ENCODE measurements around the gene LONP1.
"Not testable (repeated sequence)": the region's sequence is repeated elsewhere in the genome, so short reads cannot be mapped to it uniquely, and the experiment has no call there.

LONP1 gene, protein sequence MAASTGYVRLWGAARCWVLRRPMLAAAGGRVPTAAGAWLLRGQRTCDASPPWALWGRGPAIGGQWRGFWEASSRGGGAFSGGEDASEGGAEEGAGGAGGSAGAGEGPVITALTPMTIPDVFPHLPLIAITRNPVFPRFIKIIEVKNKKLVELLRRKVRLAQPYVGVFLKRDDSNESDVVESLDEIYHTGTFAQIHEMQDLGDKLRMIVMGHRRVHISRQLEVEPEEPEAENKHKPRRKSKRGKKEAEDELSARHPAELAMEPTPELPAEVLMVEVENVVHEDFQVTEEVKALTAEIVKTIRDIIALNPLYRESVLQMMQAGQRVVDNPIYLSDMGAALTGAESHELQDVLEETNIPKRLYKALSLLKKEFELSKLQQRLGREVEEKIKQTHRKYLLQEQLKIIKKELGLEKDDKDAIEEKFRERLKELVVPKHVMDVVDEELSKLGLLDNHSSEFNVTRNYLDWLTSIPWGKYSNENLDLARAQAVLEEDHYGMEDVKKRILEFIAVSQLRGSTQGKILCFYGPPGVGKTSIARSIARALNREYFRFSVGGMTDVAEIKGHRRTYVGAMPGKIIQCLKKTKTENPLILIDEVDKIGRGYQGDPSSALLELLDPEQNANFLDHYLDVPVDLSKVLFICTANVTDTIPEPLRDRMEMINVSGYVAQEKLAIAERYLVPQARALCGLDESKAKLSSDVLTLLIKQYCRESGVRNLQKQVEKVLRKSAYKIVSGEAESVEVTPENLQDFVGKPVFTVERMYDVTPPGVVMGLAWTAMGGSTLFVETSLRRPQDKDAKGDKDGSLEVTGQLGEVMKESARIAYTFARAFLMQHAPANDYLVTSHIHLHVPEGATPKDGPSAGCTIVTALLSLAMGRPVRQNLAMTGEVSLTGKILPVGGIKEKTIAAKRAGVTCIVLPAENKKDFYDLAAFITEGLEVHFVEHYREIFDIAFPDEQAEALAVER

DNA sequence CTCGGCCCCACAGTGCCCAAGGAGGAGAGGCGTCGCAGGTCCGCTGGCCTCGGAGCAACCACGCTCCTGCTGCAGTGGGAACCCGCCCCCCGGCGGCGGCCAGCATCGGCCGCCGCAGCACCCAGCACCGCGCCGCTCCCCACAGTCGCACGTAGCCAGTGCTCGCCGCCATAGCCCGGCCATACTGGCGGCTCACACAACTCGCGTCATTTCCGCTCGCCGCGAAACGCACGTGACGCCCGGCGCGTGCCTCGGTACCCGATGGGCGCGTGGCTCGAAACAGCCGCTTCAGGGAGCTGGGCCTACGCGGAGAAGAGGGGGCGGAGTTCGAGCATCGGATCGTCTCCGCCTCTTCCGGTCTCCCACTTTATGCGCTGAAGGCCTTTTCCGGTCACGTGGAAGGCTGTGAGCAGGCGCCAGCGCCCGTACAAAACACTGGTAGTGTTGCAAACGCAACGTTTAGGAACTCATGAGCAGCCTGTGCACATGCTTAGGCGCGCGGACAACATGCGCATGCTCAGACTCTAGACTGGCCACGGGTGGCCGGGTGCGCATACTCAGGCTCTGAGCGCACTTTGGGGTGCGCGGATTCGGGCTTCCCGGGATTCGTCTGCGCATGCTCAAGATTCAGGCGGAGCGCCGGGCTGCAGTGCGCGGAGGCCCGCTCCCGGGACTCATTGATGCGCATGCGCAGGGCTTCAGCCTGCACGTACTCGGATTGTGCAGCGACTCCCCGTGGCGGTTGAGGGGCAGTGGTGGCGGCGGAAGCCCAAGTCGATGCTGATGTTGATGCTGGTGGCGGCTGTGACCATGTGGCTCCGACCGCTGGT lies at the start of gene LONP1, which contains the start of gene CATSPERD:
Gene LONP1, minus strand, starts transcription at position 186 of the 830 bp plus-strand sequence. Its CDS starts 14 bp downstream, at position 172.
Gene CATSPERD, plus strand, starts transcription at position 677 of the 830 bp plus-strand sequence. Its CDS starts 101 bp downstream, at position 778.
- DNase-seq (ENCODE audit: low read depth in 1 of 2, low spot score in 1 of 2): peak; percentile 96 to 98
- in situ Hi-C loops (cut with HindIII; ENCODE audit: low pct_unique_long_range_greater_than_20kb, low sequenced_read_pairs): no loop called here
- TF ChIP-seq JUND (IDR thresholded peaks at IDR 0.05; ENCODE audit: low read depth): no peak

DNA sequence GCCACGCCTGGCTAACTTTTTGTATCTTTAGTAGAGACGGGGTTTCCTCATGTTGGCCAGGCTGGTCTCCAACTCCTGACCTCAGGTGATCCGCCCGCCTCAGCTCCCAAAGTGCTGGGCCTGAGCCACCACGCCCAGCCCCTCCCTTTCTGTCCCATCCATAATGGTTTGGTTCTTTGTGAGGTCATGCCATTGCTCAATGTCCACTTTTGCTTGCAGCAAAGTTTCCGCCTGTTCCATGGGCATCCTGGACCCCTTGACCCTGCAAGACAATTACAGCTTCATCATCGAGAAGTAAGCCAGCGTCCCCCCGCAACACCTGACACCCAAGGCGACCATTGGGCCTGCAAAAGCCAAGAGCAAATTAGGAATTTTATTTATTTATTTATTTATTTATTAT lies 48.0 kb upstream of the LONP1 start:
- in situ Hi-C loops (cut with HindIII; ENCODE audit: low pct_unique_long_range_greater_than_20kb, low sequenced_read_pairs): no loop called here
- TF ChIP-seq JUND (IDR thresholded peaks at IDR 0.05; ENCODE audit: low read depth): no peak

DNA sequence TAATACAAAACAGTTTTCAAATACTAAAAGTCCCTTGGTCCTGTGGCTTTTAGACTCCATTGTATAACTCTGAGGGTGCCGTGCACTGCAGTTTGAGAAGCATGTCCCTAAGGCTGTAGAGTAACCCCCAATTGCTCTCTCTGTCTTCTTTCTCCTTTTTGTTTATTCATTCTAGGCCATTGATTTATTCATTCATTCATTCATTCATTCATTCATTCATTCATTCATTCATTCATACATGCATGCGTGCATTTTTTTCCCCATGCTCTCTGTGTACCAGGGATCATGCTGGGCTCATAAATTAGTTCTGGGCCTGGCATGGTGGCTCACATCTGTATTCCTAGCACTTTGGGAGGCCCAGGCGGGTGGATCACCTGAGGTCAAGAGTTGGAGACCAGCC lies 45.3 kb upstream of the LONP1 start:
- DNase-seq (ENCODE audit: low read depth in 1 of 2, low spot score in 1 of 2): no peak
- in situ Hi-C loops (cut with HindIII; ENCODE audit: low pct_unique_long_range_greater_than_20kb, low sequenced_read_pairs): no loop called here
- no peak for TF ChIP-seq JUND (IDR thresholded peaks at IDR 0.05; ENCODE audit: low read depth)

More for the DNA sequence above, 48.0 kb upstream of the LONP1 start:
- no peak for DNase-seq (ENCODE audit: low read depth in 1 of 2, low spot score in 1 of 2)

DNA sequence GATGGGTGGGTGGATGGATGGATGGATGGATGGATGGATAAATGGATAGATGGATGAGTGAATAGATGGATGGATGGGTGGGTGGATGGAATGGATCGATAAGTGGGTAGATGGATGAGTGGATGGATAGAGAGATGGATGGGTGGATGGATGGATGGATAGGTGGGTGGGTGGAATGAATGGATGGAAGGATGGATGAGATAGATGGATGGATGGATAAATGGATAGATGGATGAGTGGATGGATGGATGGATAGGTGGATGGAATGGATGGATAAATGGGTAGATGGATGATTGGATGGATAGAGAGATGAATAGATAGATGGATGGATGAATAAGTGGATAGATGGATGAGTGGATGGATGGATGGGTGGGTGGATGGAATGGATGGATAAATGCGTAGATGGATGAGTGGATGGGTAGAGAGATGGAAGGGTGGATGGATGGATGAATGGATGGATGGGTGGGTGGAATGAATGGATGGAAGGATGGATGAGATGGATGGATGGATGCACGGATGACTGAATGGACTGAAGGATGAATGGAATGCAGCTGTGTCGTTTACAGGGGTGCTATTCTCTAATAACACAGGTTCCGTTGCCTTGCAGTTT lies 42.8 kb upstream of the LONP1 start:
- no peak for TF ChIP-seq JUND (IDR thresholded peaks at IDR 0.05; ENCODE audit: low read depth)
- in situ Hi-C loops (cut with HindIII; ENCODE audit: low pct_unique_long_range_greater_than_20kb, low sequenced_read_pairs): no loop called here
- DNase-seq (ENCODE audit: low read depth in 1 of 2, low spot score in 1 of 2): no peak

DNA sequence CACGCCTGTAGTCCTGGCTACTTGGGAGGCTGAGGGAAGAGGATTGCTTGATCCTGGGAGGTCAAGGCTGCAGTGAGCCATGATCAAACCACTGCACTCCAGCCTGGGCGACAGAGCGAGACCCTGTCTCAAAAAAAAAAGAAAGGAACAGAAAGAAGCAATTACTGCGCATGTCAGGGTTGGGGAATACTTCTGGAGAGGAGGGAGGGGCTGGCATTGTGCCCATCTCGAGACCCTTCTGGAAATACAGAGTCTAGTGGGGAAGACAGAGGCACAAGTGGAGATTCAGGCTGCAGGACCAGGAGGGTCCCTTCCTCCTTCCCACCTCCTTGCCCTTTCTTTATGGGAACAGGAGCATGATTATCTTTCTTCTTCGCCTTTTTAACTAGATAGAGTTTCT lies 33.8 kb upstream of the LONP1 start:
- TF ChIP-seq JUND (IDR thresholded peaks at IDR 0.05; ENCODE audit: low read depth): no peak
- in situ Hi-C loops (cut with HindIII; ENCODE audit: low pct_unique_long_range_greater_than_20kb, low sequenced_read_pairs): no loop called here
- no peak for DNase-seq (ENCODE audit: low read depth in 1 of 2, low spot score in 1 of 2)

DNA sequence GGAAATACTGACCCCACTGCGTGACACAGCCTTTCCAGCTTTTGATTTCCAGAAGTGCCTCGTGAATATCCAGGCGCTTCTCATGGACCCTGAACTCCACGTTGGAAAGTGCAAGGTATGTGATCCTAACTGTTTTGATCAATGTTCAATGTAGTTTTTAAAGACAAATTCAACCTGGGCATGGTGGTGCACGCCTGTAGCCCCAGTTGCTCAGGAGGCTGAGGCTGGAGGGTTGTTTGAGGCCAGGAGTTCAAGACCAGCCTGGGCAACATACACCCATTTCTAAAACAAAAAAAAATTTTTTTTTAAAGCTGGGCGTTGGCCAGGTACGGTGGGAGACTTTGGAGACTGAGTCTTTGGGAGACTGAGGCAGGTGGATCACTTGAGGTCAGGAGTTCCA lies 31.8 kb upstream of the LONP1 start:
- TF ChIP-seq JUND (IDR thresholded peaks at IDR 0.05; ENCODE audit: low read depth): no peak
- DNase-seq (ENCODE audit: low read depth in 1 of 2, low spot score in 1 of 2): no peak
- in situ Hi-C loops (cut with HindIII; ENCODE audit: low pct_unique_long_range_greater_than_20kb, low sequenced_read_pairs): no loop called here

DNA sequence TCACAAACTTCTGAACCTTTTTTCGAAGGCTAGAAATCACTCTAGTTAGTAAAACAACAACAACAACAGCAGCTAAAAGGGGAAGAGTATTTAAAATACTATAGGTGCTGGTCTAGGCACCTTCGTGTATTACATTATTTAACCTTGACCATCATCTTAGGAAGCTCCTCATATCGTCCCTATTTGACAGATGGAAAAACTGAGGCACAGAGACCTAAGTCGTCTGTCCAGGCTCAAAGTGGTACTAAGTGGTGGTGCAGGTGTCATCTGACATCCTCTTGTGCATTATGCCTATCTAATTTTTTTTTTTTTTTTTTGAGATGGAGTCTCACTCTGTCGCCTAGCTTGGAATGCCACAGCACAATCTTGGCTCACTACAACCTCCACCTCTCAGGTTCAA lies 29.6 kb upstream of the LONP1 start:
- in situ Hi-C loops (cut with HindIII; ENCODE audit: low pct_unique_long_range_greater_than_20kb, low sequenced_read_pairs): no loop called here
- TF ChIP-seq JUND (IDR thresholded peaks at IDR 0.05; ENCODE audit: low read depth): no peak
- no peak for DNase-seq (ENCODE audit: low read depth in 1 of 2, low spot score in 1 of 2)

DNA sequence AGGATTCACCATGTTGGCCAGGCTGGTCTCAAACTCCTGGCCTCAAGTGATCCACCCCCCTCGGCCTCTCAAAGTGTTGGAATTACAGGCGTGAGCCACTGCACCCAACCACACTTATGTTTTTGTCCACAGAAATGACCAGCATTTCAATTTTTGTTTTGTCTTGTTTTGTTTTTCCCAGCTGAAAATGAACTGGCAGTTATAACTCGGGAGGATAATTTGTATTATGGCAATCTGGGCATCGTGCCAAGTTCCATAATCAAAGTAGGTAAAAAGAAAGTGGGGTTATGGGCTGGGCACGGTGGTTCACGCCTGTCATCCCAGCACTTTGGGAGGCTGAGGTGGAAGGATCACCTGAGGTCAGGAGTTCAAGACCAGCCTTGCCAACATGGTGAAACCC lies 29.0 kb upstream of the LONP1 start:
- DNase-seq (ENCODE audit: low read depth in 1 of 2, low spot score in 1 of 2); in situ Hi-C loops (cut with HindIII; ENCODE audit: low pct_unique_long_range_greater_than_20kb, low sequenced_read_pairs): not testable (repeated sequence)

DNA sequence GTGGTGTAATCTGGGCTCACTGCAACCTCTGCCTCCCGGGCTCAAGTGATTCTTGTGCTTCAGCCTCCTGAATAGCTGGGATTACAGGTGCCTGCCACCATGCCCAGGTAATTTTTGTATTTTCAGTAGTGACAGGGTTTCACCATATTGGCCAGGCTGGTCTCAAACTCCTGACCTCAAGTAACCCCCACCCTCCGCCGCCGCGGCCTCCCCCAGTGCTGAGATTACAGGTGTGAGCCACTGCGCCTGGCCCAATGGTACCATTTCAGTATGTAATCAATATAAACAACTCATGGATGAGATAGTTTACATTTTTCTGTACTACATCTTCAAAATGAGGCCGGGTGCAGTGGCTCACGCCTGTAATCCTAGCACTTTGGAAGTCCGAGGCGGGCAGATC lies 25.1 kb upstream of the LONP1 start:
- DNase-seq (ENCODE audit: low read depth in 1 of 2, low spot score in 1 of 2); in situ Hi-C loops (cut with HindIII; ENCODE audit: low pct_unique_long_range_greater_than_20kb, low sequenced_read_pairs): not testable (repeated sequence)

DNA sequence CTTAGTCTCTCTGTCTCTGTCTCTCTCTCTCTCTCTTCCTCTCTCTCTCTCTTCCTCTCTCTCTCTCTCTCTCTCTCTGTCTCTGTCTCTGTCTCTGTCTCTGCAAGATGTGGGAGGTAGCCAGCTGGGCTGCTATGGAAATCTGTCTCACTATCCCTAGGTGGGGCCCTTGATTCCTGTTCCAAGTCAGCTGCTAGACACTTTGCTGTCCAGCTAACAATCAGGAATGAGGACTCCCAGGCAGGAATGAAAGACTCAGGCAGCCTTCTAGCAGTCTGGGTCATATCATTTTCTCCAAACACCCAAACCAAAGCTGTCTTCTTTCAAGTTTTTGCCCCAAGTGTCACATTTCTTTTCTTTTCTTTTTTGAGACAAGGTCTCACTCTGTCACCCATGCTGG lies 23.7 kb upstream of the LONP1 start:
- in situ Hi-C loops (cut with HindIII; ENCODE audit: low pct_unique_long_range_greater_than_20kb, low sequenced_read_pairs): no loop called here
- DNase-seq (ENCODE audit: low read depth in 1 of 2, low spot score in 1 of 2): peak in 1 of 2 experiments; percentile 23

DNA sequence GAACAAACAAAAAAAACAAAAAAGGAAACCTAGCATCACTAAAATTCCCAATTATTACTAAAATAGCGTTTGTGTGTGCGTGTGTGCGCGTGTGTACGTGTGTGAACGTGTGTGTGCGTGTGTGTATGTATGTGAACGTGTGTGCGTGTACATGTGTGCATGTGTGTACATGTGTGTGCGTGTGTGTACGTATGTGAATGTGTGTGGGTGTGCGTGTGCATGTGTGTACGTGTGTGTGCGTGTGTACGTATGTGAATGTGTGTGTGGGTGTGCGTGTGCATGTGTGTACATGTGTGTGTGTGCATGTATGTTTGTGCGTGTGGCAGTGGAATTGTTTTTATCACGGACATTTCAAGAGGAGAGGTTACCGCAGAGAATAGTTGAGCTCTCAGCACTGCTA lies 22.1 kb upstream of the LONP1 start:
- no peak for DNase-seq (ENCODE audit: low read depth in 1 of 2, low spot score in 1 of 2)
- in situ Hi-C loops (cut with HindIII; ENCODE audit: low pct_unique_long_range_greater_than_20kb, low sequenced_read_pairs): no loop called here
- no peak for TF ChIP-seq JUND (IDR thresholded peaks at IDR 0.05; ENCODE audit: low read depth)

More for the DNA sequence above, 23.7 kb upstream of the LONP1 start:
- TF ChIP-seq JUND (IDR thresholded peaks at IDR 0.05; ENCODE audit: low read depth): no peak

DNA sequence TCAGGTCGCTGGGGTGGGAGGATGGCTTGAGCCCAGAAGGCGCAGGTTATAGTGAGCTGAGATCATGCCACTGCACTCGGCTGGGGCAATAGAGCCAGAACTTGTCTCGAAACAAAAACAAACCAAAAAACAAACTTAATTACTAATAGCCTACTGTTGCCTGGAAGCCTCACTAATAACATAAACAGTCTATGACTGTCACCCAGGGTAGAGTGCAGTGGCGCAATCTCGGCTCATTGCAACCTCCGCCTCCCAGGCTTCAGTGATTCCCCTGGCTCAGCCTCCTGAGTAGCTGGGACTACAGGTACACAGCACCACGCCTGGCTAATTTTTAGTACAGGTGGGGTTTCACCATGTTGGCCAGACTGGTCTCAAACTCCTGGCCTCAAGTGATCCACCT lies 18.5 kb upstream of the LONP1 start:
- in situ Hi-C loops (cut with HindIII; ENCODE audit: low pct_unique_long_range_greater_than_20kb, low sequenced_read_pairs): no loop called here
- DNase-seq (ENCODE audit: low read depth in 1 of 2, low spot score in 1 of 2): no peak
- no peak for TF ChIP-seq JUND (IDR thresholded peaks at IDR 0.05; ENCODE audit: low read depth)

DNA sequence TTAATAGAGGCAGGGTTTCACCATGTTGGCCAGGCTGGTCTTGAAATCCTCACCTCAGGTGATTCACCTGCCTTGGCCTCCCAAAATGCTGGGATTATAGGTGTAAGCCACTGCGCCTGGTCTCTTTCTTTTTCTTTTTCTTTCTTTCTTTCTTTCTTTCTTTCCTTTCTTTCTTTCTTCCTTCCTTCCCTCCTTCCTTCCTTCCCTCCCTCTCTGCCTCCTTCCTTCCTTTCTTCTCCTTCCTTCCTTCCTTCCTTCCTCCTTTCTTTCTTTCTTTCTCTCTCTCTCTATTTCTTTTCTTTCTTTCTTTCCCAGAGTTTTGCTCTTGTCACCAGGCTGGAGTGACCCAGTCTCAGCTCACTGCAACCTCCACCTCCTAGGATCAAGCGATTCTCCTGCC lies 13.2 kb upstream of the LONP1 start:
- DNase-seq (ENCODE audit: low read depth in 1 of 2, low spot score in 1 of 2): not testable (repeated sequence)

More for the DNA sequence above, 13.2 kb upstream of the LONP1 start:
- in situ Hi-C loops (cut with HindIII; ENCODE audit: low pct_unique_long_range_greater_than_20kb, low sequenced_read_pairs): not testable (repeated sequence)
